ENCODE data around the gene TSSK3.

DNA sequence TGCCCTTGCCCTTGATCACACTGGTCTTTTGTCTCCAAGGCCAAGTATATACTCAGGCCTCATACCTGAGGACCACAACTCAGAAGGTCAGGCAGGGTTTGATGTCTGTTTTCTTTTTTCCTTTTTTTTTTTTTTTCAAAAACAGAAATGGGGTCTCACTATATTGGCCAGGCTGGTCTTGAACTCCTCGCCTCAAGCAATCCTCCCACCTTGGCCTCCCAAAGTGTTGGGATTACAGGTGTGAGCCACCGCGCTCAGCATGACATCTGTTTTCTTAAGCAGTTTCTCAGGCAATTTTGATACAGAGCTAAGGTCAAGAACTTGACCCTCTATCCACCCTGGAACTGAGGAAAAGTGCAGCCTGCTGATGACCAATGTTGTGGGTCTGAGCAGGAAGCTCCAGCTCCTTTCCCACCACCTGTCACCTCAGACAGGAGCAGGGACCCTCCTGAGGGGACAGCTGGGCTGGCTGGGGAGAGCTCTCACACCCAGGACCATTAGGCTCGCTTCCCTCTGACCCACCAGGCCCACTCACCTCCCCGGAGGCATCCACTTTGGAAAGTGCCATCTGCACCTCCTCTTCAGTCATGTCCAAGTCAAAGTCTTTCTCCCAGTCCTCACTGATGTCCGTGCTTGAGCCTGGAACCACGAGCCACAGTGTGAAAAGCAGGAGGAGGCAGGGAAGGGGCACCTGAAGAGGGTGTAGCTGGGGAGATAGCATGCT, 5.7 kb downstream of the TSSK3 start:
- TF ChIP-seq, protein P1, sequence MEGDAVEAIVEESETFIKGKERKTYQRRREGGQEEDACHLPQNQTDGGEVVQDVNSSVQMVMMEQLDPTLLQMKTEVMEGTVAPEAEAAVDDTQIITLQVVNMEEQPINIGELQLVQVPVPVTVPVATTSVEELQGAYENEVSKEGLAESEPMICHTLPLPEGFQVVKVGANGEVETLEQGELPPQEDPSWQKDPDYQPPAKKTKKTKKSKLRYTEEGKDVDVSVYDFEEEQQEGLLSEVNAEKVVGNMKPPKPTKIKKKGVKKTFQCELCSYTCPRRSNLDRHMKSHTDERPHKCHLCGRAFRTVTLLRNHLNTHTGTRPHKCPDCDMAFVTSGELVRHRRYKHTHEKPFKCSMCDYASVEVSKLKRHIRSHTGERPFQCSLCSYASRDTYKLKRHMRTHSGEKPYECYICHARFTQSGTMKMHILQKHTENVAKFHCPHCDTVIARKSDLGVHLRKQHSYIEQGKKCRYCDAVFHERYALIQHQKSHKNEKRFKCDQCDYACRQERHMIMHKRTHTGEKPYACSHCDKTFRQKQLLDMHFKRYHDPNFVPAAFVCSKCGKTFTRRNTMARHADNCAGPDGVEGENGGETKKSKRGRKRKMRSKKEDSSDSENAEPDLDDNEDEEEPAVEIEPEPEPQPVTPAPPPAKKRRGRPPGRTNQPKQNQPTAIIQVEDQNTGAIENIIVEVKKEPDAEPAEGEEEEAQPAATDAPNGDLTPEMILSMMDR (IDR thresholded peaks at IDR 0.05; ENCODE audit: low read depth, low read length): no peak
- TF ChIP-seq POLR2A (IDR thresholded peaks at IDR 0.05; ENCODE audit: extremely low read depth, insufficient read length) (no peak), MYC (IDR thresholded peaks at IDR 0.05; ENCODE audit: low read depth, low read length) (no peak)
